ENCODE measurements around the gene ARG2.
"Not testable (repeated sequence)": the region's sequence is repeated elsewhere in the genome, so short reads cannot be mapped to it uniquely, and the experiment has no call there.

DNA sequence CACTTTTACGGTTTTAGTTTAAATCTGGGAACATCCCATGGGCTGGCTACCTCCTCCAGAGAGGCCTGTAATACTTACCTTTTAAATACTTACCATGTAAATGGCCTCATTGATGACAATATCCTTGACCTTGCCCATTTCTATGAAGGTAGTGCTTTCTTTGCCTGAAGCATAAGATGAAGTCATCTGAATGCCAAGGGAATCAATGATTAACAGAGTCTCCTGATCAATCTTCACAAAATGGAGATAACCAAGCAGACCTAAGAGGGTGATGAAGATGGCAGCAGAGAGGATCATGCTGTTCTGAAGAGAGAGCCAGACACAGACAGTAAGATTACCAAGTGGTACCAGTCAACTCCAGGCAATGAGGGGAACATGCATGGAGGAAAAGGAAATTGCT is 26.1 kb upstream of the ARG2 start:
- not testable (repeated sequence) for TF ChIP-seq POLR2AphosphoS5 (IDR thresholded peaks at IDR 0.05); TAF1 (IDR thresholded peaks at IDR 0.05; ENCODE audit: low read depth)
- TF ChIP-seq, protein P1, sequence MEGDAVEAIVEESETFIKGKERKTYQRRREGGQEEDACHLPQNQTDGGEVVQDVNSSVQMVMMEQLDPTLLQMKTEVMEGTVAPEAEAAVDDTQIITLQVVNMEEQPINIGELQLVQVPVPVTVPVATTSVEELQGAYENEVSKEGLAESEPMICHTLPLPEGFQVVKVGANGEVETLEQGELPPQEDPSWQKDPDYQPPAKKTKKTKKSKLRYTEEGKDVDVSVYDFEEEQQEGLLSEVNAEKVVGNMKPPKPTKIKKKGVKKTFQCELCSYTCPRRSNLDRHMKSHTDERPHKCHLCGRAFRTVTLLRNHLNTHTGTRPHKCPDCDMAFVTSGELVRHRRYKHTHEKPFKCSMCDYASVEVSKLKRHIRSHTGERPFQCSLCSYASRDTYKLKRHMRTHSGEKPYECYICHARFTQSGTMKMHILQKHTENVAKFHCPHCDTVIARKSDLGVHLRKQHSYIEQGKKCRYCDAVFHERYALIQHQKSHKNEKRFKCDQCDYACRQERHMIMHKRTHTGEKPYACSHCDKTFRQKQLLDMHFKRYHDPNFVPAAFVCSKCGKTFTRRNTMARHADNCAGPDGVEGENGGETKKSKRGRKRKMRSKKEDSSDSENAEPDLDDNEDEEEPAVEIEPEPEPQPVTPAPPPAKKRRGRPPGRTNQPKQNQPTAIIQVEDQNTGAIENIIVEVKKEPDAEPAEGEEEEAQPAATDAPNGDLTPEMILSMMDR (IDR thresholded peaks at IDR 0.05; ENCODE audit: poor library complexity, severe bottlenecking) = not testable (repeated sequence)

Measured in neural cell (in vitro differentiated cells).